ENCODE data around the gene LRRC8E. TPM values are rescaled to one million over a fixed set of nuclear protein-coding genes. Genes with fewer than 3 reads are reported as not detected.
A peak's percentile ranks its signal among the peaks of the same experiment; 100 is the strongest.

The LRRC8E gene
- total RNA-seq, 5 donors from 2014 or later (not counting 1 experiment from before 2014, with no cell fraction given), result 0.06 TPM; not detected in 4

DNA sequence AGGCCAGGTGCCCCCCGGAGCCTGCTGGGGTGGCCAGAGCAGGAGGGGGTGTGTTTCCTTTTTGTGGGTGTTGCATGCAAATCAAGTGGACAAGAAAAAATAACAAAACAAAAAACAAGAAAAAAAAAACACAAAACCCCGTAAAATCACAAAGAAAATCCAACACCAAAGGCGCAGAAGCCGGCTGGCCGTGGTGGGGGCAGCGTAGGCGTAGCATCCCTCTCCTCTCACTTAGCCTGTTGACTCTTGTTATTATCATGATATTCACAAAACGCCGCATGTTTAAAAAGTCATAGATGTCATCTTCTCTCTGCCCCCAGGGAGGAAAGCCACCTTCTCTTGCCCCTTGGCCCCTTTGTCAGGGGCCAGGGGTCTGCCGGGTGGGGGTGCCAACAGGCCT, 25.3 kb downstream of the LRRC8E start:
- ATAC-seq (replicated peaks in 1 of 4) (no peak), DNase-seq (no peak)
- WGBS (ENCODE audit: insufficient coverage), result 82% methylated on average over 6 of the region's 10 CpGs
- Histone ChIP-seq H3K4me3 (ENCODE audit: control insufficient read depth in 1 of 2, extremely low read depth in 1 of 2, low read length in 1 of 2) (no peak overlapping the region), H3K36me3 (ENCODE audit: control insufficient read depth in 2 of 2, extremely low read depth in 1 of 2, insufficient read depth in 1 of 2, low read length in 1 of 2) (peaks cover 20 to 30% of the 10 kb centered on the region in 2 donors), H3K27me3 (replicated peaks in 1 of 2; ENCODE audit: control insufficient read depth in 2 of 2, extremely low read depth in 1 of 2, insufficient read depth in 2 of 2, low read length in 1 of 2) (peaks cover 3 to 41% of the 10 kb centered on the region in 2 experiments), H3K27ac (ENCODE audit: low read length) (no peak overlapping the region), H3K9me3 (no peaks in the 10 kb centered on the region), H3K4me1 (ENCODE audit: control insufficient read depth in 1 of 2, extremely low read depth in 1 of 2, insufficient read depth in 2 of 2, low read length in 2 of 2) (peaks cover 7 to 36% of the 10 kb centered on the region in 2 experiments)
- H3K4me3 Mint-ChIP-seq, result no peak overlapping the region
- no peak overlapping the region for H3K27ac Mint-ChIP-seq
- H3K4me1 Mint-ChIP-seq, result peaks cover 6 to 20% (median 17%) of the 10 kb centered on the region in 3 donors
- H3K9me3 Mint-ChIP-seq, result no peaks in the 10 kb centered on the region
- peaks cover 6 to 33% of the 10 kb centered on the region in 2 donors for H3K27me3 Mint-ChIP-seq
- ChIA-PET POLR2A (no interaction called here), CTCF (no interaction called here)
- peaks cover 21% of the 10 kb centered on the region for H3K36me3 Mint-ChIP-seq

DNA sequence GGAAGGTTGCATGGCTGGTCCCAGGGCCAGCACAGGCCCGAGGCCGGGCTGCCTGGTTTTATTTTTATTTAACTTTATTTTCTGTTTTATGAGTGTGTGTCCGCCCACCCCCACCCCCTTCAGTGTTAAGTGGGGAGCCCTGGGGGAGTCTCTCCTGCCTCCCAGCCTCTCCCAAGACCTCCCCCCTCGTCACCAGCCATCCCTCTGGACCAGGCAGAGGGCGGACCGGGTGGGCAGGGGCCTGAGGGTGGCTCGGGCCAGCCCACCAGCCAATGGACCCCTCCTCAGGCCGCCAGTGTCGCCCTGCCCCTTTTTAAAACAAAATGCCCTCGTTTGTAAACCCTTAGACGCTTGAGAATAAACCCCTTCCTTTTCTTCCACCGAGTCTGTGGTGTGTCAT, 25.8 kb downstream of the LRRC8E start:
- Histone ChIP-seq H3K27ac (ENCODE audit: low read length) (no peak overlapping the region), H3K36me3 (ENCODE audit: control insufficient read depth in 2 of 2, extremely low read depth in 1 of 2, insufficient read depth in 1 of 2, low read length in 1 of 2) (peaks cover 19 to 30% of the 10 kb centered on the region in 2 donors), H3K4me3 (ENCODE audit: control insufficient read depth in 1 of 2, extremely low read depth in 1 of 2, low read length in 1 of 2) (no peak overlapping the region), H3K4me1 (ENCODE audit: control insufficient read depth in 1 of 2, extremely low read depth in 1 of 2, insufficient read depth in 2 of 2, low read length in 2 of 2) (peaks cover 7 to 36% of the 10 kb centered on the region in 2 experiments), H3K27me3 (replicated peaks in 1 of 2; ENCODE audit: control insufficient read depth in 2 of 2, extremely low read depth in 1 of 2, insufficient read depth in 2 of 2, low read length in 1 of 2) (peaks cover 3 to 46% of the 10 kb centered on the region in 2 experiments), H3K9me3 (no peaks in the 10 kb centered on the region)
- ATAC-seq (replicated peaks in 1 of 4) (no peak), DNase-seq (no peak)
- H3K36me3 Mint-ChIP-seq, result peaks cover 21% of the 10 kb centered on the region
- no CpG with 5 or more reads among the region's 12 CpGs for WGBS (ENCODE audit: insufficient coverage)
- H3K9me3 Mint-ChIP-seq, result no peaks in the 10 kb centered on the region
- H3K4me3 Mint-ChIP-seq, result no peak overlapping the region
- ChIA-PET CTCF (no interaction called here), POLR2A (no interaction called here)
- H3K27ac Mint-ChIP-seq, result no peak overlapping the region
- H3K27me3 Mint-ChIP-seq, result peaks cover 6 to 33% of the 10 kb centered on the region in 2 donors
- peaks cover 6 to 20% (median 17%) of the 10 kb centered on the region in 3 donors for H3K4me1 Mint-ChIP-seq

DNA sequence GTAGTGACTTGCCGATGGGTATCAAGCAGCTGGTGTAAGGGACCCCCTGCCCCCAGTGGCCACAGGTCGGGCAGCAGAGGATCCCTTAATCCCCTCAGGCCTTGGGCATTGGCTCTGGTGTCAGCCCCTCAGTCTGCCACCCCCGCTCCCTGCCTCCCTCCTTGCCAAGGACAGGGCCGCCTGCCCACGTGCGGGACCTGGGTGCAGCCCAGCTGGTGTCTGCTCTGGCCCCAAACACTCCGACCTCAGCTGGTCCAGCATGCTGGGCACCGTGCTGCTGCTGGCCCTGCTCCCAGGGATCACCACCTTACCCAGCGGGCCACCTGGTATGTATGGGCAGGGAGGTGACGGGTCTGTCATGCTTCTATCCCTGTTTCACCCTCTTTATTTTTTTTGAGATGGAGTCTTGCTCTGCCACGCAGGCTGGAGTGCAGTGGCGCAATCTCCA, 26.3 kb downstream of the LRRC8E start, which contains the start of gene TGFBR3L:
Gene TGFBR3L, plus strand, starts transcription at position 233 of the 448 bp plus-strand sequence.
- Histone ChIP-seq H3K4me1 (ENCODE audit: control insufficient read depth in 1 of 2, extremely low read depth in 1 of 2, insufficient read depth in 2 of 2, low read length in 2 of 2) (peaks cover 7 to 41% of the 10 kb centered on the region in 2 experiments), H3K36me3 (ENCODE audit: control insufficient read depth in 2 of 2, extremely low read depth in 1 of 2, insufficient read depth in 1 of 2, low read length in 1 of 2) (peaks cover 14 to 30% of the 10 kb centered on the region in 2 donors), H3K27ac (ENCODE audit: low read length) (no peak within 1 kb of the TSS), H3K4me3 (ENCODE audit: control insufficient read depth in 1 of 2, extremely low read depth in 1 of 2, low read length in 1 of 2) (peak within 1 kb of the TSS in 1 of 2 donors; percentile 38), H3K27me3 (replicated peaks in 1 of 2; ENCODE audit: control insufficient read depth in 2 of 2, extremely low read depth in 1 of 2, insufficient read depth in 2 of 2, low read length in 1 of 2) (peaks cover 3 to 51% of the 10 kb centered on the region in 2 experiments), H3K9me3 (no peaks in the 10 kb centered on the region)
- peaks cover 21% of the 10 kb centered on the region for H3K36me3 Mint-ChIP-seq
- peak within 1 kb of the TSS in 1 of 2 donors; percentile 27 for H3K27ac Mint-ChIP-seq
- no peaks in the 10 kb centered on the region for H3K9me3 Mint-ChIP-seq
- ChIA-PET POLR2A (no interaction called here), CTCF (no interaction called here)
- peaks cover 7 to 33% of the 10 kb centered on the region in 2 donors for H3K27me3 Mint-ChIP-seq
- DNase-seq (no peak), ATAC-seq (replicated peaks in 1 of 4) (no peak)
- H3K4me1 Mint-ChIP-seq, result peaks cover 9 to 24% (median 20%) of the 10 kb centered on the region in 3 donors
- peak within 1 kb of the TSS; percentile 43 to 72 (median 58) for H3K4me3 Mint-ChIP-seq
- 92% methylated on average over 4 of the region's 12 CpGs for WGBS (ENCODE audit: insufficient coverage)

DNA sequence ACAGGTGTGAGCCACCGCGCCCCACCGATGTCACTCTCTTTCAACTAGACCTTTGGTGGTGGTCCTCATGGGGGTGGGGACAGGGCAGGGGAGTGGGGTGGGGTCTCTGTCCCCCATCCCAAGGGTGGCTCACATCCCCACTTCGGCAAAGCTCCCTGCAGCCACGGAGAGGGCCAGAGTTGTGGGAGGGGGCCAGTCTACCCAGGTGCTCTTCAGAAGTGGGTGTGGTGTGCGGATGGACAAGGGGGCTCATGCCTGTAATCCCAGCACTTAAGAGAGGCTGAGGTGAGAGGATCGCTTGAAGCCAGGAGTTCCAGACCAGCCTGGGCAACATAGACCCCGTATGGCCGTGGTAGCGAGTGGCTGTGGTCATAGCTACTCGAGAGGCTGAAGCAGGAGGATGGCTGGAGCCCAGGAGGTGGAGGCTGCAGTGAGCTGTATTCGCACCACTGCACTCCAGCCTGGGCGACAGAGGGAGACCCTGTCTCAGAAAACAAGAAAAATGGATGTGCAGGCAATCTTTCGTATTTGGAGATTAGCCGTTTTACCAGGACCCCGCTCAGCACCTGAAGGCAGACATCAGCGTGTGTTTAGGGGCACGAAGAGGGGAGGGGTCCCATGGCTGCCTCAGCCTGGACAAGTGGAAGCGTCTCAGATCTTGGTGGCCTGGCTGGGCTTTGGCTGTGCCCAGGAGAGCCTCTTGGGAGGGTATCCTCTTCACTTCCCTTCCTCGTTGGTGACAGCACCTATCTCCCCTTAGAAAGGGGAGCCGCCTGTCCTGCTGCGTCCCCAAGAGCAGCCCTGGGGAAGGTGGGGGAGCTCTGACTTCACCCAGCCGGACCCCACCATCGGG, 27.2 kb downstream of the LRRC8E start:
- peak overlapping the region; percentile 43 to 72 (median 58) for H3K4me3 Mint-ChIP-seq
- H3K4me1 Mint-ChIP-seq, result peaks cover 16 to 30% (median 26%) of the 10 kb centered on the region in 3 donors
- H3K36me3 Mint-ChIP-seq, result peaks cover 20% of the 10 kb centered on the region
- no peak for DNase-seq
- Histone ChIP-seq H3K9me3 (no peaks in the 10 kb centered on the region), H3K36me3 (ENCODE audit: control insufficient read depth in 2 of 2, extremely low read depth in 1 of 2, insufficient read depth in 1 of 2, low read length in 1 of 2) (peaks cover 9 to 23% of the 10 kb centered on the region in 2 donors), H3K4me1 (ENCODE audit: control insufficient read depth in 1 of 2, extremely low read depth in 1 of 2, insufficient read depth in 2 of 2, low read length in 2 of 2) (peaks cover 10 to 46% of the 10 kb centered on the region in 2 experiments), H3K27me3 (replicated peaks in 1 of 2; ENCODE audit: control insufficient read depth in 2 of 2, extremely low read depth in 1 of 2, insufficient read depth in 2 of 2, low read length in 1 of 2) (peaks cover 3 to 54% of the 10 kb centered on the region in 2 experiments), H3K27ac (ENCODE audit: low read length) (no peak overlapping the region), H3K4me3 (ENCODE audit: control insufficient read depth in 1 of 2, extremely low read depth in 1 of 2, low read length in 1 of 2) (peak overlapping the region; percentile 31 to 38)
- H3K27me3 Mint-ChIP-seq, result peaks cover 10 to 38% of the 10 kb centered on the region in 2 donors
- H3K9me3 Mint-ChIP-seq, result no peaks in the 10 kb centered on the region
- peak overlapping the region in 1 of 2 donors; percentile 27 for H3K27ac Mint-ChIP-seq
- POLR2A ChIA-PET, result interaction anchor here in 1 of 2 donors (1.0 kb wide), 1 partner anchor 11 kb away, joined by 4 read pairs; the partner anchor contains the start of gene MAP2K7
- WGBS (ENCODE audit: insufficient coverage), result 53% methylated on average over 19 of the region's 24 CpGs
- CTCF ChIA-PET, result no interaction called here
- no peak for ATAC-seq (replicated peaks in 1 of 4)

DNA sequence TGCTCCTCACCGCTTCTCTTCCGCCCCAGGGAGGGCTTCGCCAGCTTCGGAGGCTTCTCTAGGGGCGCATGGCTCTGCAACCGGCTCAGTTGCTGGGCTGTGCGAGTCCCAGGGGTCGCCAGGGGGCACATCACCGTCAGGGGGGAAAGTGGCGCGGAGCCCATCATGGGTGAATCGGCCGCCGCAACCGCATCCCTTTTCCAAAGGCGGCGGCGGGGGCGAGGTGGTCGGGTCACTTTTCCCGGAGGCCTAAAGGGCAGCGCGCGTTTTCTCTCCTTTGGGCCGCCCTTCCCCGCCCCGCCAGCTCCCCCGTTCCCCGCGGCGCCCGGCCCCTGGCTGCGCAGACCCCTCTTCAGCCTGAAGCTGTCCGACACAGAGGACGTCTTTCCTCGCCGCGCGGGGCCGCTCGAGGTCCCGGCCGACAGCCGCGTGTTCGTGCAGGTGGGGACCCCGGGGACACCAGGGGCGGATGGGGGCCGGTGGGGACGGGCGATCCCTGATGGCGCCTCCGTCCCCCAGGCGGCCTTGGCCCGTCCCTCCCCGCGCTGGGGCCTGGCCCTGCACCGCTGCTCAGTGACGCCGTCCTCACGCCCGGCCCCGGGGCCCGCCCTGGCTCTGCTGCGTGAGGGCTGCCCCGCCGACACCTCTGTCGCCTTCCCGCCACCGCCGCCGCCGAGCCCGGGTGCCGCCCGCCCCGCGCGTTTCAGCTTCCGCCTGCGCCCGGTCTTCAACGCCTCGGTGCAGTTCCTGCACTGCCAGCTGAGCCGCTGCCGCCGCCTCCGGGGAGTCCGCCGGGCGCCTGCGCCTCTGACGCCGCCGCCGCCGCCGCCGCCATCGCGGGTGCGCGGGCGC, 28.0 kb downstream of the LRRC8E start:
- H3K27me3 Mint-ChIP-seq, result peaks cover 10 to 38% of the 10 kb centered on the region in 2 donors
- POLR2A ChIA-PET, result interaction anchor here in 1 of 2 donors (1.0 kb wide), 1 partner anchor 12 kb away, joined by 4 read pairs; the partner anchor contains the start of gene MAP2K7
- no peaks in the 10 kb centered on the region for H3K9me3 ChIP-seq
- H3K4me1 ChIP-seq (ENCODE audit: control insufficient read depth in 1 of 2, extremely low read depth in 1 of 2, insufficient read depth in 2 of 2, low read length in 2 of 2), result peaks cover 14 to 51% of the 10 kb centered on the region in 2 experiments
- under 1% methylated on average over 104 of the region's 104 CpGs for WGBS (ENCODE audit: insufficient coverage)
- H3K36me3 Mint-ChIP-seq, result peaks cover 14% of the 10 kb centered on the region
- CTCF ChIA-PET, result no interaction called here
- H3K27me3 ChIP-seq (replicated peaks in 1 of 2; ENCODE audit: control insufficient read depth in 2 of 2, extremely low read depth in 1 of 2, insufficient read depth in 2 of 2, low read length in 1 of 2), result peaks cover 3 to 54% of the 10 kb centered on the region in 2 experiments
- H3K36me3 ChIP-seq (ENCODE audit: control insufficient read depth in 2 of 2, extremely low read depth in 1 of 2, insufficient read depth in 1 of 2, low read length in 1 of 2), result peaks cover 4 to 14% of the 10 kb centered on the region in 2 donors
- H3K4me1 Mint-ChIP-seq, result peaks cover 23 to 35% (median 29%) of the 10 kb centered on the region in 3 donors
- DNase-seq (peak in 28 of 35 experiments; percentile 23 to 75 (median 46)), ATAC-seq (replicated peaks in 1 of 4) (no peak)
- H3K9me3 Mint-ChIP-seq, result no peaks in the 10 kb centered on the region
- peak overlapping the region; percentile 34 to 72 (median 51) for H3K4me3 Mint-ChIP-seq
- H3K27ac ChIP-seq (ENCODE audit: low read length), result no peak overlapping the region
- peak overlapping the region in 1 of 2 donors; percentile 11 for H3K27ac Mint-ChIP-seq
- peak overlapping the region; percentile 31 to 55 for H3K4me3 ChIP-seq (ENCODE audit: control insufficient read depth in 1 of 2, extremely low read depth in 1 of 2, low read length in 1 of 2)

GRCh38 chr19:7916955-7917266, 28.6 kb downstream of the LRRC8E start:
- Histone ChIP-seq H3K27me3 (replicated peaks in 1 of 2; ENCODE audit: control insufficient read depth in 2 of 2, extremely low read depth in 1 of 2, insufficient read depth in 2 of 2, low read length in 1 of 2) (peaks cover 3 to 54% of the 10 kb centered on the region in 2 experiments), H3K27ac (ENCODE audit: low read length) (no peak overlapping the region), H3K9me3 (no peaks in the 10 kb centered on the region), H3K4me1 (ENCODE audit: control insufficient read depth in 1 of 2, extremely low read depth in 1 of 2, insufficient read depth in 2 of 2, low read length in 2 of 2) (peaks cover 17 to 57% of the 10 kb centered on the region in 2 experiments), H3K36me3 (ENCODE audit: control insufficient read depth in 2 of 2, extremely low read depth in 1 of 2, insufficient read depth in 1 of 2, low read length in 1 of 2) (peaks cover 8 to 10% of the 10 kb centered on the region in 2 donors), H3K4me3 (ENCODE audit: control insufficient read depth in 1 of 2, extremely low read depth in 1 of 2, low read length in 1 of 2) (peak overlapping the region; percentile 27 to 55)
- ChIA-PET POLR2A (no interaction called here), CTCF (no interaction called here)
- 6% methylated on average over 12 of the region's 12 CpGs for WGBS (ENCODE audit: insufficient coverage)
- Mint-ChIP-seq H3K9me3 (no peaks in the 10 kb centered on the region), H3K4me3 (peak overlapping the region; percentile 69 to 76 (median 72)), H3K27me3 (peaks cover 10 to 38% of the 10 kb centered on the region in 2 donors), H3K4me1 (peaks cover 25 to 41% (median 34%) of the 10 kb centered on the region in 3 donors), H3K36me3 (peaks cover 10% of the 10 kb centered on the region), H3K27ac (no peak overlapping the region)
- ATAC-seq (replicated peaks in 1 of 4) (no peak), DNase-seq (no peak)

Measured in T-cell (primary cell).